Activated naive CD4-positive, alpha-beta T cell treated with anti-CD3 and anti-CD28 coated beads, Interleukin-2, amount 50 U/mL, for 16 hours (primary cell): ENCODE data around the gene ANXA2.
"Not testable (repeated sequence)": the region's sequence is repeated elsewhere in the genome, so short reads cannot be mapped to it uniquely, and the experiment has no call there.

Experiments used
- DNase-seq: peaks from one replicate; pipeline ENCODE4 v3.0.0-alpha.2; 2020

Gene ANXA2

GRCh38 chr15:60338810-60339209, 59.0 kb downstream of the ANXA2 start:
- DNase-seq = no peak

- no peak for DNase-seq
Observed at GRCh38 chr15:60337076-60337475, 60.7 kb downstream of the ANXA2 start.

- not testable (repeated sequence) for DNase-seq
Observed at GRCh38 chr15:60335296-60335695, 62.5 kb downstream of the ANXA2 start.

GRCh38 chr15:60328852-60329443, 68.8 kb downstream of the ANXA2 start:
- DNase-seq = no peak

- DNase-seq = no peak
Observed at GRCh38 chr15:60326824-60327654, 70.7 kb downstream of the ANXA2 start.

- no peak for DNase-seq
Observed at GRCh38 chr15:60326343-60326742, 71.4 kb downstream of the ANXA2 start.

- DNase-seq = no peak
Observed at GRCh38 chr15:60325905-60326304, 71.9 kb downstream of the ANXA2 start.

GRCh38 chr15:60324706-60325438, 72.9 kb downstream of the ANXA2 start:
- DNase-seq = no peak

- no peak for DNase-seq
Observed at GRCh38 chr15:60323322-60323721, 74.5 kb downstream of the ANXA2 start.

GRCh38 chr15:60320365-60320764, 77.4 kb downstream of the ANXA2 start:
- no peak for DNase-seq

- DNase-seq = no peak
Observed at GRCh38 chr15:60318216-60318867, 79.4 kb downstream of the ANXA2 start.

GRCh38 chr15:60316961-60317360, 80.8 kb downstream of the ANXA2 start:
- DNase-seq = no peak

- peak; percentile 15 for DNase-seq
Observed at GRCh38 chr15:60315878-60316277, 81.9 kb downstream of the ANXA2 start.

- DNase-seq = no peak
Observed at GRCh38 chr15:60313906-60314305, 83.9 kb downstream of the ANXA2 start.

GRCh38 chr15:60307034-60307433, 90.8 kb downstream of the ANXA2 start:
- no peak for DNase-seq

GRCh38 chr15:60301024-60301423, 96.8 kb downstream of the ANXA2 start:
- no peak for DNase-seq

GRCh38 chr15:60299452-60300047, 98.2 kb downstream of the ANXA2 start:
- no peak for DNase-seq
